ENCODE measurements around the gene SLC6A1. TPM values are rescaled to one million over a fixed set of nuclear protein-coding genes. Genes with fewer than 3 reads are reported as not detected.

SLC6A1 gene
- total RNA-seq, 2 donors from 2014 or later = 0.18 to 6.2 TPM

- Histone ChIP-seq H3K27ac (no peak overlapping the region), H3K27me3 (replicated peaks; ENCODE audit: insufficient read depth) (no peaks in the 10 kb centered on the region), H3K36me3 (no peaks in the 10 kb centered on the region), H3K4me1 (replicated peaks) (no peaks in the 10 kb centered on the region), H3K4me3 (no peak overlapping the region), H3K9me3 (no peaks in the 10 kb centered on the region)
- WGBS = 86% methylated on average over 3 of the region's 3 CpGs
- no peak for DNase-seq (ENCODE audit: low spot score)
- intact Hi-C loops (cut with DNase I) = no loop called here
- no peak for TF ChIP-seq POLR2AphosphoS5 (IDR thresholded peaks at IDR 0.05)
- TF ChIP-seq CTCF (IDR thresholded peaks at IDR 0.05) = no peak
Observed at GRCh38 chr3:10954740-10955139, 37.8 kb upstream of the SLC6A1 start.

DNA sequence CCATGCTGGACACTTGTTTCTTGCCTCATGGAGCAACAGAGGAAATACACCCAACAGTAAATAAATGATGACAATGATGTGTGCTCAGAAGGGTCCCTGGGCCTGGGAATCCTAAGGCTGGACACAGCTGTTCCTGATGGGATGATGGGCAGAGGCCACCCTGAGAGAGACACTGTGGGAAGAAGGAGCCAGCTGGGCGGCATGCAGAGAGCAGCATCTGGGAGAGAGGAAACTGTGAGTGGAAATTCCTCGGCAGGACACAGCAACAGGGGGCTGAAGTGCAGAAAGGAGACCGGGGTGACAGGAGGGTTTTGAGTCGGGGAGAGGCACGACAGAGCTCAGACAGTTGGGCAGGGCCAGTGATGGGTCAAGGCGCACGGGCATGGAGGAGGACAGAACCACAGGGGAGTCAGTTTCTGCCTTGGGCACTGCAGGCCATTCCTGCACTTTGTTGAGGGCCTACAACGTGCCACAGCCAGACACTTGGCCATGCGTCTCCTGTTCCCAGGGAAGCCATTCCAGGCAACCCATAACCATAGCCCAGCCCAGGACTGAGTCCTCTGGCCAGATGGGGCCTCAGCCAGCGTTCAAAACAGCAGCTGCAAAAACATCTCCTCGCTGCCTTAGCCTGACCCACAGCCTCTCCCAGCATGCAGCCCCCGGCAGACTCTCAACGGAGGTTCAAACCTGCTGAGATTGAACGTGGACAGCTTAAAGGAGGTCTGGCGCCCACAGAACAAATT is 36.7 kb upstream of the SLC6A1 start:
- Histone ChIP-seq H3K4me3 (no peak overlapping the region), H3K27me3 (replicated peaks; ENCODE audit: insufficient read depth) (no peaks in the 10 kb centered on the region), H3K9me3 (no peaks in the 10 kb centered on the region), H3K27ac (no peak overlapping the region), H3K36me3 (no peaks in the 10 kb centered on the region), H3K4me1 (replicated peaks) (no peaks in the 10 kb centered on the region)
- no peak for DNase-seq (ENCODE audit: low spot score)
- 77% methylated on average over 15 of the region's 15 CpGs for WGBS
- intact Hi-C loops (cut with DNase I) = no loop called here
- TF ChIP-seq POLR2AphosphoS5 (IDR thresholded peaks at IDR 0.05) (no peak), POLR2A (IDR thresholded peaks at IDR 0.05) (no peak), CTCF (IDR thresholded peaks at IDR 0.05) (no peak)

DNA sequence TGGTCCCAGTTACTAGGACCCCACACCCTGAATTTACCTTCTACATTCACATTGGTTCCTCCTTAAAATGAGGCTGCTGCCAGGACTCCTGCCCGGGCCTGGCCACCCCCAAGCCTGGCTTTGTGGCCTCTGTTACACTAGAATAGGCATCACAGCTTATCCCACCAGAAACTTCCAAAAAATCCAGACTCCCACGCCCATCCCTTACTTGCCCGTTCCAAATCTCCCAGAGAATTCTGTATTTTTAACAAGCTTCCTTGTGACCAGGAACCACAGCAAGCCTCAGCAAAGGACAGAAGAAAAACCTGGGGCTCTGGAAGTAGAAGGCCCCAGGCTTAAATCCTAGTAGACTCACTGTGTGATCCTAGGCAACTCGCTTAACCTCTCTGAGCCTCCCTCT is 36.0 kb upstream of the SLC6A1 start:
- no peak overlapping the region for H3K27ac ChIP-seq
- H3K4me3 ChIP-seq = no peak overlapping the region
- no peak for DNase-seq (ENCODE audit: low spot score)
- TF ChIP-seq CTCF (IDR thresholded peaks at IDR 0.05) (no peak), POLR2A (IDR thresholded peaks at IDR 0.05) (no peak), POLR2AphosphoS5 (IDR thresholded peaks at IDR 0.05) (no peak)
- no peaks in the 10 kb centered on the region for H3K27me3 ChIP-seq (replicated peaks; ENCODE audit: insufficient read depth)
- H3K9me3 ChIP-seq = no peaks in the 10 kb centered on the region
- H3K4me1 ChIP-seq (replicated peaks) = no peaks in the 10 kb centered on the region
- no peaks in the 10 kb centered on the region for H3K36me3 ChIP-seq
- 79% methylated on average over 4 of the region's 4 CpGs for WGBS
- intact Hi-C loops (cut with DNase I) = no loop called here

DNA sequence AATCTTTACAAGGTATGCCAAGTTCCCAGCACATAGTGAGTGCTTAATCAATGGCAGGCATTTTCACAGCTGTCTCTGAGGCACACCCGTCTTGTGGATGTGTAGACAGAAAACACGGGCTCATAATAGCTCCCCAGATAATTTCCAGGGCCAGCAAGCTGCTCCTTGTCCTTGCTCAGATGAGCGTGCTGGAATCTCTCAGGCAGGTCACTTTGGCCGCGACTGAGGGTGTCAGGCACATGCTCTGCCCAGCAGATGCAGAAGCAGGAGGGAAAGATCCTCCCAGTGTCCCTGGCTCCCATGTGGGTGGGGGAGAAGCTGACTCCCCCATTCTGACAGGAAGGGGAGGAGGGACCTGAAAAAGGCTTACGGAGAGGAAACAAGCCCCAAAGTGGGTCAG is 35.6 kb upstream of the SLC6A1 start:
- intact Hi-C loops (cut with DNase I) = no loop called here
- no peak for TF ChIP-seq POLR2AphosphoS5 (IDR thresholded peaks at IDR 0.05)
- TF ChIP-seq CTCF (IDR thresholded peaks at IDR 0.05) = no peak
- no peak for TF ChIP-seq POLR2A (IDR thresholded peaks at IDR 0.05)
- DNase-seq (ENCODE audit: low spot score) = no peak
- H3K9me3 ChIP-seq = no peaks in the 10 kb centered on the region
- no peaks in the 10 kb centered on the region for H3K4me1 ChIP-seq (replicated peaks)
- H3K4me3 ChIP-seq = no peak overlapping the region
- no peak overlapping the region for H3K27ac ChIP-seq
- 68% methylated on average over 6 of the region's 6 CpGs for WGBS
- H3K36me3 ChIP-seq = no peaks in the 10 kb centered on the region
- no peaks in the 10 kb centered on the region for H3K27me3 ChIP-seq (replicated peaks; ENCODE audit: insufficient read depth)
